ENCODE measurements around the gene CBLN3.

DNA sequence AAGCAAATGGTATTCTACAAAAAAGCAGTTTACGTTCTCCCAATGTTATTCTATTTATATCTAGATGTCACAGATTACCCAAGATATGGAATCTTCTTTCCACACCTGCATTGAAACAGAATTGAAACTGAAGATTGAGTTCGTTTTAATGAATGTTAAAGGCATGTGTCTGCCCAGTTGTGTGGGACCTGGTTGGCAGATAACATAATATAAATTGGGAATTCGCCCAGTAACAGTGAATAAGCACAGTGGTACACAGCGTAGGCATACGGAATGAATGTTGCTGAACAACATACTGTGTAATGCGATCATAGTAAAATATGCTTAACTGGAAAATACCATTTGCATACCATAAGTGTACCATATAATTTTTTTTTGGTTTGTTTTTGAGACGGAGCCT, 4.6 kb upstream of the CBLN3 start:
- TF ChIP-seq, protein P1, sequence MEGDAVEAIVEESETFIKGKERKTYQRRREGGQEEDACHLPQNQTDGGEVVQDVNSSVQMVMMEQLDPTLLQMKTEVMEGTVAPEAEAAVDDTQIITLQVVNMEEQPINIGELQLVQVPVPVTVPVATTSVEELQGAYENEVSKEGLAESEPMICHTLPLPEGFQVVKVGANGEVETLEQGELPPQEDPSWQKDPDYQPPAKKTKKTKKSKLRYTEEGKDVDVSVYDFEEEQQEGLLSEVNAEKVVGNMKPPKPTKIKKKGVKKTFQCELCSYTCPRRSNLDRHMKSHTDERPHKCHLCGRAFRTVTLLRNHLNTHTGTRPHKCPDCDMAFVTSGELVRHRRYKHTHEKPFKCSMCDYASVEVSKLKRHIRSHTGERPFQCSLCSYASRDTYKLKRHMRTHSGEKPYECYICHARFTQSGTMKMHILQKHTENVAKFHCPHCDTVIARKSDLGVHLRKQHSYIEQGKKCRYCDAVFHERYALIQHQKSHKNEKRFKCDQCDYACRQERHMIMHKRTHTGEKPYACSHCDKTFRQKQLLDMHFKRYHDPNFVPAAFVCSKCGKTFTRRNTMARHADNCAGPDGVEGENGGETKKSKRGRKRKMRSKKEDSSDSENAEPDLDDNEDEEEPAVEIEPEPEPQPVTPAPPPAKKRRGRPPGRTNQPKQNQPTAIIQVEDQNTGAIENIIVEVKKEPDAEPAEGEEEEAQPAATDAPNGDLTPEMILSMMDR (IDR thresholded peaks at IDR 0.05; ENCODE audit: low read depth, low read length, missing input control) = no peak
- no peak for TF ChIP-seq MAX (IDR thresholded peaks at IDR 0.05)
- TF ChIP-seq REST (IDR thresholded peaks at IDR 0.05) = no peak
